ENCODE results near the gene NXPH1. TPM values are rescaled to one million over a fixed set of nuclear protein-coding genes. Genes with fewer than 3 reads are reported as not detected.

Gene NXPH1
- total and polyA plus RNA-seq, 9 of the 15 experiments (the other 6 are each of a cell fraction or from before 2014, with no cell fraction given): 0.16 TPM; not detected in 8

DNA sequence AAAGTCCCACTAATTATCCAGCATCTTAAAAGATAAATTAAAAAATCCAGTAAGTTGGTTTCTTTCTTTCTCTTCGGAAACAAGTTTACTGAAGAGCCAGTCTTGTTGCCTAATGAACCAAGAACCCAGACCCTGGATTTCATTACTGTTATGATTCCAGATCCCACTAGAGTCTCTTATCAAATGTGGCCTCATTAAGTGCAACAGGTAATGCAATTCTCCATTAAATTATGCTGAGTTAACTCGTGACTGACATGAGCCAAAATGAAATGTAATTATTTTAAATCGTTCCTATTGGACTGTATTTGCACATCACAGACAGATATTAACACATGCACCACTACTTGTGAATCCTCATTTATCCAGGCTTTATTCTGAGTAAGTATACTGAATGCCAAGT, 115.6 kb downstream of the NXPH1 start:
- intact Hi-C loops (cut with micrococcal nuclease) (no loop called here), in situ Hi-C loops (cut with MboI) (no loop called here)
- ChIA-PET POLR2A (no interaction called here), CTCF (ENCODE audit: low intra/inter-chr PET ratio) (no interaction called here)
- Histone ChIP-seq H3K27me3 (ENCODE audit: control insufficient read depth in 2 of 2, insufficient read depth in 2 of 2, low read length in 2 of 2) (no peaks in the 10 kb centered on the region), H3K4me1 (replicated peaks in 1 of 2; ENCODE audit: control insufficient read depth in 2 of 2, insufficient read depth in 2 of 2, low read length in 2 of 2) (no peaks in the 10 kb centered on the region), H3K4me2 (ENCODE audit: insufficient read depth, low read length) (no peak overlapping the region), H3K9me3 (replicated peaks; ENCODE audit: control insufficient read depth, insufficient read depth, low read depth, low read length) (no peaks in the 10 kb centered on the region), H4K20me1 (replicated peaks; ENCODE audit: control insufficient read depth, insufficient read depth, low read length) (no peaks in the 10 kb centered on the region), H3K9ac (ENCODE audit: insufficient read depth in 1 of 2, low read depth in 2 of 2, low read length in 2 of 2) (no peak overlapping the region), H3K27ac (ENCODE audit: extremely low read depth, low read depth, low read length) (no peak overlapping the region), H3K36me3 (ENCODE audit: control insufficient read depth, insufficient read depth, low read length) (no peaks in the 10 kb centered on the region), H3K4me3 (no peak overlapping the region), H3K9me1 (ENCODE audit: control insufficient read depth, insufficient read depth, low read length) (no peaks in the 10 kb centered on the region), H3K79me2 (ENCODE audit: control insufficient read depth, insufficient read depth, low read length) (no peaks in the 10 kb centered on the region), H2AFZ (ENCODE audit: low read depth, low read length) (no peak overlapping the region)
- TF ChIP-seq ZBTB34 (CRISPR knock-in tag; IDR thresholded peaks at IDR 0.05) (no peak), MEF2A (IDR thresholded peaks at IDR 0.05; ENCODE audit: control insufficient read depth, low read depth, low read length) (no peak), ZNF57 (CRISPR knock-in tag; IDR thresholded peaks at IDR 0.05) (no peak), ZSCAN32 (CRISPR knock-in tag; IDR thresholded peaks at IDR 0.05) (no peak), TEAD2 (tag; IDR thresholded peaks at IDR 0.05) (no peak), MNT (conservative IDR thresholded peaks at IDR 0.05) (no peak), ELF4 (CRISPR knock-in tag; IDR thresholded peaks at IDR 0.05) (no peak), PCBP2 (IDR thresholded peaks at IDR 0.05; ENCODE audit: low read depth, low read length, poor library complexity, severe bottlenecking) (no peak)
- TF ChIP-seq, protein P1, sequence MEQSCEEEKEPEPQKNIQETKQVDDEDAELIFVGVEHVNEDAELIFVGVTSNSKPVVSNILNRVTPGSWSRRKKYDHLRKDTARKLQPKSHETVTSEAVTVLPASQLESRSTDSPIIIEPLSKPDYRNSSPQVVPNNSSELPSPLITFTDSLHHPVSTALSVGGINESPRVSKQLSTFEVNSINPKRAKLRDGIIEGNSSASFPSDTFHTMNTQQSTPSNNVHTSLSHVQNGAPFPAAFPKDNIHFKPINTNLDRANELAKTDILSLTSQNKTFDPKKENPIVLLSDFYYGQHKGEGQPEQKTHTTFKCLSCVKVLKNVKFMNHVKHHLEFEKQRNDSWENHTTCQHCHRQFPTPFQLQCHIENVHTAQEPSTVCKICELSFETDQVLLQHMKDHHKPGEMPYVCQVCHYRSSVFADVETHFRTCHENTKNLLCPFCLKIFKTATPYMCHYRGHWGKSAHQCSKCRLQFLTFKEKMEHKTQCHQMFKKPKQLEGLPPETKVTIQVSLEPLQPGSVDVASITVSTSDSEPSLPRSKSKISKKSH (CRISPR knock-in tag; IDR thresholded peaks at IDR 0.05): no peak
- FAIRE-seq (no peak), ATAC-seq (no peak), DNase-seq (ENCODE audit: extremely low read depth in 1 of 4, low spot score in 3 of 4) (no peak)
- 0% methylated on average over 3 of the region's 3 CpGs for WGBS (ENCODE audit: insufficient coverage, low coverage, missing lambda C conversion rate)
- no TSS peak for BruUV-seq (replicated peaks)
